ENCODE results near the gene CFB.

The CFB gene

DNA sequence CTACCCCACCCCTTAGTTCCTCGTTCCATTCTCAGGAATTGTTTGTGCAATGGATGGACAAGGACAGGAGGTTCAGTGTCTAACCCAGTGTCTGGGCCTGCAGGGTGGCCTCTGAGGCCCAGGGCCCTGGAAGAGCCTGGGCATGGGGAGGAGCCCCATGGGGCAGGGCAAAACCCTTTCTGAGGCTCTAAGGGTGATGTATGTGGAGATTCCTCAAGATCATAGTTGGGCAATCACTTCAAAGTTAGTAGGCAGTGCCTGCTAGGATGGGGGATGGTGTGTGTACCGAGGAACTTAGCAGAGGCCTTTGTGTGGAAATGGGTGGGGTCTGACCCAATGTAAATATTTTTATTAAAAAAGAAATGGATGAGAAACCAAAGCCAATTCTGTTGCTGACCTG lies 25.1 kb upstream of the CFB start:
- no peaks in the 10 kb centered on the region for H3K79me2 ChIP-seq (ENCODE audit: insufficient read depth, low read length)
- H4K20me1 ChIP-seq (ENCODE audit: insufficient read depth, low read length, poor library complexity, severe bottlenecking), result no peaks in the 10 kb centered on the region
- H3K9me2 ChIP-seq (replicated peaks; ENCODE audit: low read depth, low read length), result no peaks in the 10 kb centered on the region
- no peaks in the 10 kb centered on the region for H3K27me3 ChIP-seq (ENCODE audit: insufficient read depth, low read length, poor library complexity, severe bottlenecking)
- no peak overlapping the region for H3K9ac ChIP-seq (ENCODE audit: low read depth, low read length, poor library complexity, severe bottlenecking)
- no peaks in the 10 kb centered on the region for H3K9me3 ChIP-seq (ENCODE audit: insufficient read depth, low read depth, low read length)
- H3K4me1 ChIP-seq (ENCODE audit: insufficient read depth, low read length, poor library complexity, severe bottlenecking), result no peaks in the 10 kb centered on the region
- no peaks in the 10 kb centered on the region for H3K36me3 ChIP-seq (ENCODE audit: insufficient read depth, low read length)
- H3F3A ChIP-seq (ENCODE audit: low read depth), result no peaks in the 10 kb centered on the region
- no peak for TF ChIP-seq EZH2phosphoT487 (IDR thresholded peaks at IDR 0.05; ENCODE audit: borderline replicate concordance)
- TF ChIP-seq, protein P1, sequence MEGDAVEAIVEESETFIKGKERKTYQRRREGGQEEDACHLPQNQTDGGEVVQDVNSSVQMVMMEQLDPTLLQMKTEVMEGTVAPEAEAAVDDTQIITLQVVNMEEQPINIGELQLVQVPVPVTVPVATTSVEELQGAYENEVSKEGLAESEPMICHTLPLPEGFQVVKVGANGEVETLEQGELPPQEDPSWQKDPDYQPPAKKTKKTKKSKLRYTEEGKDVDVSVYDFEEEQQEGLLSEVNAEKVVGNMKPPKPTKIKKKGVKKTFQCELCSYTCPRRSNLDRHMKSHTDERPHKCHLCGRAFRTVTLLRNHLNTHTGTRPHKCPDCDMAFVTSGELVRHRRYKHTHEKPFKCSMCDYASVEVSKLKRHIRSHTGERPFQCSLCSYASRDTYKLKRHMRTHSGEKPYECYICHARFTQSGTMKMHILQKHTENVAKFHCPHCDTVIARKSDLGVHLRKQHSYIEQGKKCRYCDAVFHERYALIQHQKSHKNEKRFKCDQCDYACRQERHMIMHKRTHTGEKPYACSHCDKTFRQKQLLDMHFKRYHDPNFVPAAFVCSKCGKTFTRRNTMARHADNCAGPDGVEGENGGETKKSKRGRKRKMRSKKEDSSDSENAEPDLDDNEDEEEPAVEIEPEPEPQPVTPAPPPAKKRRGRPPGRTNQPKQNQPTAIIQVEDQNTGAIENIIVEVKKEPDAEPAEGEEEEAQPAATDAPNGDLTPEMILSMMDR (conservative IDR thresholded peaks at IDR 0.05; ENCODE audit: low read length), result no peak
- no peak overlapping the region for H3K4me2 ChIP-seq (ENCODE audit: low read depth, low read length, poor library complexity, severe bottlenecking)
- no peak overlapping the region for H3K4me3 ChIP-seq (ENCODE audit: low read length, poor library complexity, severe bottlenecking)
- no peak overlapping the region for H2AFZ ChIP-seq (ENCODE audit: low read length)

DNA sequence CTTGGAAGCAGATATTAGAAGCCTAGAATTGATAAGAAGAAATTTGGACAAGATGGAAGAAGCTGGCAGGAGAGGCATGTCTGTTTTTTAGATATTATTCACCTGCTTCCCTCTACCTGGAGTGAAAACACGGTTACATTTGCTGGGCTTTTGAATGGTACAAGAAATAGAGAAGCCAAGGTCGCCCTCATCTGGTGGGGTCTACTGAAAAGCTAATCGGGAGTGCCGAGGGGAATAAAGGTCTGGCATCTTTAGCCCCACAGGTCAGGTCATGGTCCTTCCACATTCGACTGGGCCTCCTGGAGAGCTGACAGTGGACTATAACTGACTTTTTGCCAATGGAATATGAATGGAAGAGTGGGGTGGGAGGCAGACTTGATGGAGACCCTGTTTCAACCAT lies 23.0 kb upstream of the CFB start:
- Histone ChIP-seq H3K4me3 (ENCODE audit: low read length, poor library complexity, severe bottlenecking) (no peak overlapping the region), H3K27me3 (ENCODE audit: insufficient read depth, low read length, poor library complexity, severe bottlenecking) (no peaks in the 10 kb centered on the region), H3K4me1 (ENCODE audit: insufficient read depth, low read length, poor library complexity, severe bottlenecking) (no peaks in the 10 kb centered on the region), H3K36me3 (ENCODE audit: insufficient read depth, low read length) (no peaks in the 10 kb centered on the region), H3K9me3 (ENCODE audit: insufficient read depth, low read depth, low read length) (no peaks in the 10 kb centered on the region), H3K79me2 (ENCODE audit: insufficient read depth, low read length) (no peaks in the 10 kb centered on the region), H2AFZ (ENCODE audit: low read length) (no peak overlapping the region), H3K9me2 (replicated peaks; ENCODE audit: low read depth, low read length) (no peaks in the 10 kb centered on the region), H3K4me2 (ENCODE audit: low read depth, low read length, poor library complexity, severe bottlenecking) (no peak overlapping the region), H3F3A (ENCODE audit: low read depth) (no peaks in the 10 kb centered on the region), H3K9ac (ENCODE audit: low read depth, low read length, poor library complexity, severe bottlenecking) (no peak overlapping the region), H4K20me1 (ENCODE audit: insufficient read depth, low read length, poor library complexity, severe bottlenecking) (no peaks in the 10 kb centered on the region)
- TF ChIP-seq EZH2phosphoT487 (IDR thresholded peaks at IDR 0.05; ENCODE audit: borderline replicate concordance), result no peak
- TF ChIP-seq, protein P1 (conservative IDR thresholded peaks at IDR 0.05; ENCODE audit: low read length), result peak; percentile 62

DNA sequence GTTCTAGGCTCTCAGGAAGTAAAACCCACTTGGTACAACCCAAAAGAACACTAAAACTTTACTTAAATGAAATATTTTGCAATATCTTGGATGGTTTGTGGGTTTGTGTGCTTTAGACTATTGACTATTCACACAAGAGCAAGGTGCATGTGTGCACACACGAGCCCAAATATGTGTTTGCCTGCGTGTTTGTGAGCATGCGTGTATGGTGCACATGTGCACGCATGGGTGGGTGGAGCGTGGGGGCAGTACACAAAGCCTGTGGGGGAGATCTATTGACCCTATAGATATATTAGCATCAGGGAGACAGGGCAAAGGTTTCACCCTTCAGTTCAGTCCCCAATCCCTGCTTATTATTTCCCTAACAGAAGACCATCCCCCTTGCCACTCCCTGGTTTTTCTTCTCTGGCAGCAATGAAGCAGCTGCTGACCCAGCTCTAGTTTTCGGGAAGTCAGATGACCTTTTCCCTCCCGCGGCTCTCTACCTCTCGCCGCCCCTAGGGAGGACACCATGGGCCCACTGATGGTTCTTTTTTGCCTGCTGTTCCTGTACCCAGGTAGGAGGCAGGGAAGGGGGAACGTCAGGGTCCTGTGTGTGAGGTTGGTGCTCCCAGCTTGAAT lies 18.5 kb upstream of the CFB start, which contains the start of gene C2:
Gene C2 (plus strand): TSS at position 476 of the 621 bp plus-strand sequence. CDS start 36 bp downstream, at position 512.
- no peak within 1 kb of the TSS for H3K9ac ChIP-seq (ENCODE audit: low read depth, low read length, poor library complexity, severe bottlenecking)
- H3K4me1 ChIP-seq (ENCODE audit: insufficient read depth, low read length, poor library complexity, severe bottlenecking), result no peaks in the 10 kb centered on the region
- no peak within 1 kb of the TSS for H3K4me2 ChIP-seq (ENCODE audit: low read depth, low read length, poor library complexity, severe bottlenecking)
- no peaks in the 10 kb centered on the region for H3F3A ChIP-seq (ENCODE audit: low read depth)
- no peaks in the 10 kb centered on the region for H3K79me2 ChIP-seq (ENCODE audit: insufficient read depth, low read length)
- no peaks in the 10 kb centered on the region for H3K36me3 ChIP-seq (ENCODE audit: insufficient read depth, low read length)
- no peak within 1 kb of the TSS for H2AFZ ChIP-seq (ENCODE audit: low read length)
- H3K4me3 ChIP-seq (ENCODE audit: low read length, poor library complexity, severe bottlenecking), result no peak within 1 kb of the TSS
- H4K20me1 ChIP-seq (ENCODE audit: insufficient read depth, low read length, poor library complexity, severe bottlenecking), result no peaks in the 10 kb centered on the region
- TF ChIP-seq, protein P1 (conservative IDR thresholded peaks at IDR 0.05; ENCODE audit: low read length), result no peak
- TF ChIP-seq EZH2phosphoT487 (IDR thresholded peaks at IDR 0.05; ENCODE audit: borderline replicate concordance), result no peak
- H3K9me3 ChIP-seq (ENCODE audit: insufficient read depth, low read depth, low read length), result no peaks in the 10 kb centered on the region
- H3K9me2 ChIP-seq (replicated peaks; ENCODE audit: low read depth, low read length), result no peaks in the 10 kb centered on the region
- no peaks in the 10 kb centered on the region for H3K27me3 ChIP-seq (ENCODE audit: insufficient read depth, low read length, poor library complexity, severe bottlenecking)

Measured in Loucy (cell line).